Measurements from ENCODE around the gene DOCK6. TPM values are rescaled to one million over a fixed set of nuclear protein-coding genes. Genes with fewer than 3 reads are reported as not detected.

Gene DOCK6
- total and polyA plus RNA-seq, 2 of the 13 experiments (the other 11 are each of a cell fraction or from before 2014, with no cell fraction given) = 5.4 to 38.1 TPM

- TF ChIP-seq, protein P1, sequence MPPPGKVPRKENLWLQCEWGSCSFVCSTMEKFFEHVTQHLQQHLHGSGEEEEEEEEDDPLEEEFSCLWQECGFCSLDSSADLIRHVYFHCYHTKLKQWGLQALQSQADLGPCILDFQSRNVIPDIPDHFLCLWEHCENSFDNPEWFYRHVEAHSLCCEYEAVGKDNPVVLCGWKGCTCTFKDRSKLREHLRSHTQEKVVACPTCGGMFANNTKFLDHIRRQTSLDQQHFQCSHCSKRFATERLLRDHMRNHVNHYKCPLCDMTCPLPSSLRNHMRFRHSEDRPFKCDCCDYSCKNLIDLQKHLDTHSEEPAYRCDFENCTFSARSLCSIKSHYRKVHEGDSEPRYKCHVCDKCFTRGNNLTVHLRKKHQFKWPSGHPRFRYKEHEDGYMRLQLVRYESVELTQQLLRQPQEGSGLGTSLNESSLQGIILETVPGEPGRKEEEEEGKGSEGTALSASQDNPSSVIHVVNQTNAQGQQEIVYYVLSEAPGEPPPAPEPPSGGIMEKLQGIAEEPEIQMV (CRISPR knock-in tag; IDR thresholded peaks at IDR 0.05; ENCODE audit: low read depth) = no peak
- TF ChIP-seq, protein P2, sequence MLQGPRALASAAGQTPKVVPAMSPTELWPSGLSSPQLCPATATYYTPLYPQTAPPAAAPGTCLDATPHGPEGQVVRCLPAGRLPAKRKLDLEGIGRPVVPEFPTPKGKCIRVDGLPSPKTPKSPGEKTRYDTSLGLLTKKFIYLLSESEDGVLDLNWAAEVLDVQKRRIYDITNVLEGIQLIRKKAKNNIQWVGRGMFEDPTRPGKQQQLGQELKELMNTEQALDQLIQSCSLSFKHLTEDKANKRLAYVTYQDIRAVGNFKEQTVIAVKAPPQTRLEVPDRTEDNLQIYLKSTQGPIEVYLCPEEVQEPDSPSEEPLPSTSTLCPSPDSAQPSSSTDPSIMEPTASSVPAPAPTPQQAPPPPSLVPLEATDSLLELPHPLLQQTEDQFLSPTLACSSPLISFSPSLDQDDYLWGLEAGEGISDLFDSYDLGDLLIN (CRISPR knock-in tag; IDR thresholded peaks at IDR 0.05; ENCODE audit: borderline replicate concordance) = no peak
Observed at GRCh38 chr19:11248852-11249251, 13.5 kb downstream of the DOCK6 start (continued).

- no peaks in the 10 kb centered on the region for H3K27me3 ChIP-seq (ENCODE audit: control insufficient read depth in 1 of 2, insufficient read depth in 2 of 2, low read length in 2 of 2)
- in situ Hi-C loops (cut with HindIII; ENCODE audit: extremely low pct_ligation_motif_present, low pct_unique_long_range_greater_than_20kb) = no loop called here
- BruUV-seq (replicated peaks) = no TSS peak
Observed at GRCh38 chr19:11247934-11248333, 14.4 kb downstream of the DOCK6 start.

More at GRCh38 chr19:11247934-11248333, 14.4 kb downstream of the DOCK6 start:
- Histone ChIP-seq H3K36me3 (replicated peaks in 1 of 2; ENCODE audit: control insufficient read depth in 1 of 2, insufficient read depth in 2 of 2, low read length in 2 of 2) (peaks cover 8 to 25% of the 10 kb centered on the region in 2 experiments; a peak in 4 of 5 replicates), H3K27ac (ENCODE audit: extremely low read length, insufficient read depth, low read length) (no peak overlapping the region), H2AFZ (ENCODE audit: low read length) (no peak overlapping the region), H3K4me3 (replicated peaks in 1 of 3; ENCODE audit: insufficient read depth in 1 of 3, low read depth in 2 of 3, low read length in 3 of 3) (no peak overlapping the region), H3K9me3 (ENCODE audit: low read length) (no peaks in the 10 kb centered on the region), H3K4me1 (ENCODE audit: insufficient read depth, low read length) (peaks cover 9% of the 10 kb centered on the region), H3K4me2 (ENCODE audit: low read depth, low read length) (no peak overlapping the region), H3K9ac (ENCODE audit: insufficient read depth, low read depth, low read length) (no peak overlapping the region), H4K20me1 (ENCODE audit: insufficient read depth, low read length) (no peaks in the 10 kb centered on the region), H3K79me2 (ENCODE audit: insufficient read depth, low read length) (no peaks in the 10 kb centered on the region)
- WGBS (ENCODE audit: low lambda C conversion rate) = 100% methylated on average over 12 of the region's 14 CpGs
- CTCF ChIA-PET (ENCODE audit: low intra/inter-chr PET ratio, low total read pairs) = no interaction called here
- no peak for ATAC-seq
- no peak for DNase-seq (ENCODE audit: low spot score)
- intact Hi-C loops (cut with micrococcal nuclease; ENCODE audit: unreplicated experiment) = no loop called here
- no peak for FAIRE-seq
- no peak for TF ChIP-seq ASH2L (IDR thresholded peaks at IDR 0.05; ENCODE audit: insufficient read length, low read depth, low read length)
- no peak for TF ChIP-seq RXRA (CRISPR knock-in tag; IDR thresholded peaks at IDR 0.05)
- TF ChIP-seq PAF1 (CRISPR knock-in tag; IDR thresholded peaks at IDR 0.05) = no peak
- TF ChIP-seq, protein P3, sequence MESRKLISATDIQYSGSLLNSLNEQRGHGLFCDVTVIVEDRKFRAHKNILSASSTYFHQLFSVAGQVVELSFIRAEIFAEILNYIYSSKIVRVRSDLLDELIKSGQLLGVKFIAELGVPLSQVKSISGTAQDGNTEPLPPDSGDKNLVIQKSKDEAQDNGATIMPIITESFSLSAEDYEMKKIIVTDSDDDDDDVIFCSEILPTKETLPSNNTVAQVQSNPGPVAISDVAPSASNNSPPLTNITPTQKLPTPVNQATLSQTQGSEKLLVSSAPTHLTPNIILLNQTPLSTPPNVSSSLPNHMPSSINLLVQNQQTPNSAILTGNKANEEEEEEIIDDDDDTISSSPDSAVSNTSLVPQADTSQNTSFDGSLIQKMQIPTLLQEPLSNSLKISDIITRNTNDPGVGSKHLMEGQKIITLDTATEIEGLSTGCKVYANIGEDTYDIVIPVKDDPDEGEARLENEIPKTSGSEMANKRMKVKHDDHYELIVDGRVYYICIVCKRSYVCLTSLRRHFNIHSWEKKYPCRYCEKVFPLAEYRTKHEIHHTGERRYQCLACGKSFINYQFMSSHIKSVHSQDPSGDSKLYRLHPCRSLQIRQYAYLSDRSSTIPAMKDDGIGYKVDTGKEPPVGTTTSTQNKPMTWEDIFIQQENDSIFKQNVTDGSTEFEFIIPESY (CRISPR knock-in tag; IDR thresholded peaks at IDR 0.05) = 0 out of 2 replicates have a peak, but pooled peaks have one; percentile 12
- TF ChIP-seq ZKSCAN8 (CRISPR knock-in tag; IDR thresholded peaks at IDR 0.05; ENCODE audit: borderline replicate concordance) = no peak
- no peak for TF ChIP-seq ZNF556 (CRISPR knock-in tag; IDR thresholded peaks at IDR 0.05; ENCODE audit: borderline replicate concordance)
- no peak for TF ChIP-seq CREB3 (CRISPR knock-in tag; IDR thresholded peaks at IDR 0.05)
- POLR2A ChIA-PET = no interaction called here

All from HepG2 (cell line).